Activated CD4-positive, alpha-beta T cell treated with anti-CD3 and anti-CD28 coated beads, Interleukin-10, Interleukin-2, amounts not matched to agents 100 ng/mL and 50 ng/mL, durations not matched to agents 16 hours and 8 hours (primary cell): ENCODE data around the gene ZCCHC7.
"Not testable (repeated sequence)": the region's sequence is repeated elsewhere in the genome, so short reads cannot be mapped to it uniquely, and the experiment has no call there.

Source experiments
- DNase-seq: peaks from one replicate; pipeline ENCODE4 v3.0.0-alpha.2; 2020

The ZCCHC7 gene

DNA sequence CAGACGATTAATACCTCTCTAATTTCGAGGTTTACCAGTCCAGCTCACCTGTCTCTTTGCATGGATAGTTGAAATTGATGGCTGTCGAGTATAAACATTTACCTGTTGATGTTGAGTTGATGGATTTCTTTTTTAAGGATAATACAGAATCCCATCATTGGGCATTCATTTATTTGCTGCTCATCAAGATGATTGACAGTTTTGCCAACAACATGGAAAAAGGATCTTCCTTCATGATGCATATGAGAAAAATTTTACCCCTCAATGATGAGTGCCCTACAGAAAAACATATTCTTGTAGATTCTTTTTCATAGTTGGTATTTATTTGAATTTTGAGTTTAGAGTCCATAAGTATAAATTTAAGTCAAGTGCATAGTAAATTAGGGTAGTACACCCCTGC, 59.2 kb downstream of the ZCCHC7 start:
- no peak for DNase-seq

DNA sequence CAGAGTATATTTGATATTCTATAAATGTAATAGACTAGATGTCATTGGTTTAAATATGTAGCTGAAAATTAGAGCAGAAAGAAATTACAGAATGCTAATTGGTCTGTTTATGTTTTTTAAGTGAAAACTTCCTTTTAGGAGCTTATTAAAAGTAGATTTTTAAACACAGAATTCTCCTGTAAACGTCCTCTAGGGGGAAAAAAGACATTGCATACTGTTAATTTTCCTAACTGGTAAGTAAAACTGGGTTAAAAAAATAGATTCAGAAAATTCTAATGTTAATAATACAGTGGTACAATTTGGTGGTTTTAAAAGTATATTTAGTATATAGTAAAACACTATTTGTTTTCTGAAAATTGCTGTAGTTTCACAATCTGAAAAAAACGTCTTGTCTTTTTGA, 59.8 kb downstream of the ZCCHC7 start:
- no peak for DNase-seq

DNA sequence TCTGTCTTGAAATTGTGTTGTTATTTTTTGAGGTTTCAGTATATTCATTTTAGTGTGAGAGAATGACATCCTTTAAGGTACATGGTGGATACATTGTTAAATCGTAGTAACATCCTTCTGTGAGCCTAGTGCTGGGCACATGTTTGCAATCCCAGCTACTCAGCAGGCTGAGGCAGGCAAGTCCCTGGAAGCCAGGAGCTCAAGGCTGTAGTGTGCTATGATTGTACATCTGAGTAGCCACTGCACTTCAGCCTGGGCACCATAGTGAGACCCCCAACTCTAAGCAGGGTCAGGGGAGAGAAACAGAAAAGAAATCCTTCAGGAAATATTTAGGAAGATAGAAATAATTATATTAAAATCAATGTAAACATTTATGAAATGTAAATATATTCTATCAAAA, 62.3 kb downstream of the ZCCHC7 start:
- DNase-seq: no peak

DNA sequence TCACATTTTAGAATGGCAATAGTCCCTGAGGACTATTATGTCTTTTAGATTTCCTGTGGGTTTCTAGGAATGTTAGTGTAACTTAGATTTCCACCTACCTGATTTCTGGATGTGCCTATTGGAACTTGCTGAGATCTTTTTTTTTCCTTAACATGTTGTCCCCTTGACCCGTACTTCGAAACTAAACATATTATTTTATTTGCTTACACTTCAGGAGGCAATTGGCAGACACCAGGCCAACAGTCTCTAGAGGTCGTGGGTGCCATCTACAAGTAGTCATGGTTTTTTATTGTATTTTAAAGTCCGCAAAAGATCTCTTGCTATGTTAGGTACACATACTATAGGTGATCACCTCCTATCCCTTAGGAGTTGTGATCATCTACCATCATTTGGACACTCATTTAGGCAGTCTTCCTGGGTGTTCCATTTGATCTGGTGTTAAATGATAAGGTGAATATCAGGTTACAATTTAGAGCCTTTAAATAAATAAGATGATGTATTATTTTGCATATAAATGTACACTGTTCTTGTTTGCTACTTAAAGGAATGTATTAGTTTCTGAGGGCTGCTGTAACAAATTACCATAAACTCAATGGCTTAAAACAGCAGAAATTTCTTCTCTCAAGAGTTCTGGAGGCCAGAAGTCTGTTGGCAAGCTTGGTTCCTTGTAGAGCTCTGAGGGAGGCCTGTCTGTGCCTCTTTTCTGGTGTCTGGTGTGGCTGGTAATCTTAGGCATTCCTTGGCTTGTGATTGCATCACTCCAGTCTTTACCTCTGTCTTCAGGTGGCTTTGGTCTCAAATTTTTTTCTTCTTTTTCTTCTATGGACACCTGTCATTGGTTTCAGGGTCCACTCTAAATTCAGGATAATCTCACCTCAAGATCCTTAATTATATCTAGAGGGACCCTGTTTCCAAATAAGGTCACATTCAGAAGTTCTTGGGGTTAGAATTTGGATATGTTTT, 64.8 kb downstream of the ZCCHC7 start:
- DNase-seq: no peak

DNA sequence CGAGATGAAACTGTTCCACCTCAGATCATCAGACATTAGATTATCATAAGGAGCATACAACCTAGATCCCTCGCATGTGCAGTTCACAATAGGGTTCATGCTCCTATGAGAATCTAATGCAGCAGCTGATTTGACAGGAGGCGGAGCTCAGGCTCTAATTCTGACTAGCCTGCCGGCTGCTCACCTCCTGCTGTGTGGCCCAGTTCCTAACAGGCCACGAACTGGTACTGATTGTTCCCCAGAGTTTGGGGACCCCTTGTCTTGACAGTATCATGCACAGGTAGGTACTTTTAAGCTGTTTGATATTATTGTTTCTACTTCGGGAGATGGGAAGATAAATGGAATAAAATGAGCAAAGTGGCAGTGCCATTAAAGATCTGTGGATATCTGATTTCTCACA, 66.9 kb downstream of the ZCCHC7 start:
- DNase-seq: peak; percentile 34

DNA sequence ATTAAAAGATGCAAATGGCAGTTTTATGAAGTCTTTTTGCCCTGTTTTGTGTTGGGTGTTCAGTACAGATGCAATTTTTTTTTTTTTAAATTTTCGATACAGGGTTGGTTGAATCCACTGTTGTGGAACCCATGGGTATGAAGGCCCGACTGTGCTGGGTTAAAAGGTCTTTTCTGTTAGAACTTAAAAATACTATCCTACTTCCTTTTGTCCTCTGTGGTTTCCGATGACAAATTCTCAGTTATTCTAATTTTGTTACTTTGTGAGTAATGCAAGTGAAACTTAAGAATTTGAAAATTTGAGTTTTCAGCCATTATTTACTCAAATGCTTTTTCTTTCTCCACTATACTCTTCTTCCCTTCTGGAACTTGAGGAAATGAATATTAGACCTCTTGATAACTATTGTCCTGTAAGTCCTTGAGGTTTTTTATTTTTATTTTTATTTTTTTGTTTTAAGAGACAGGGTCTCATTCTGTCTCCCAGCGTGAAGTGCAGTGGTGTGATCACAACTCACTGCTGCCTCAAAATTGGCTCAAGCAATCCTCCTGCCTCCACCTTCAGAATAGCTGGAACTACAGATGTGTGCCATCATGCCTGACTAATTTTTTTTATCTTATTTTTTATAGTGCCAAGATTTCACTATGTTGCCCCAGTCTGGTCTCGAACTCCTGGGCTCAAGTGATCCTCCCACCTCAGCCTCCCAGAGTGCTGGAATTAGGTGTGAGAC, 67.5 kb downstream of the ZCCHC7 start:
- peak; percentile 50 for DNase-seq

DNA sequence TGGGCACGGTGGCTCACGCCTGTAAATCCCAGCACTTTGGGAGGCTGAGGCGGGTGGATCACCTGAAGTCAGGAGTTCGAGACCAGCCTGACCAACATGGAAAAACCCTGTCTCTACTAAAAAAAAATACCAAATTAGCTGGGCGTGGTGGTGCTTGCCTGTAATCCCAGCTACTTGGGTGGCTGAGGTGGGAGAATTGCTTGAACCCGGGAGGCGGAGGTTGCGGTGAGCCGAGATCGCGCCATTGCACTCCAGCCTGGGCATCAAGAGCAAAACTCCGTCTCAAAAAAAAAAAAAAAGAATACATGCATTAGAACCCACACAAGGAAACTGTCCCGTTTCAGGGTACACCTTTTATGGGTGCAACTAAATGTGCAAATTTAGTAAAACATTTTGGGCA, 70.4 kb downstream of the ZCCHC7 start:
- DNase-seq: not testable (repeated sequence)

DNA sequence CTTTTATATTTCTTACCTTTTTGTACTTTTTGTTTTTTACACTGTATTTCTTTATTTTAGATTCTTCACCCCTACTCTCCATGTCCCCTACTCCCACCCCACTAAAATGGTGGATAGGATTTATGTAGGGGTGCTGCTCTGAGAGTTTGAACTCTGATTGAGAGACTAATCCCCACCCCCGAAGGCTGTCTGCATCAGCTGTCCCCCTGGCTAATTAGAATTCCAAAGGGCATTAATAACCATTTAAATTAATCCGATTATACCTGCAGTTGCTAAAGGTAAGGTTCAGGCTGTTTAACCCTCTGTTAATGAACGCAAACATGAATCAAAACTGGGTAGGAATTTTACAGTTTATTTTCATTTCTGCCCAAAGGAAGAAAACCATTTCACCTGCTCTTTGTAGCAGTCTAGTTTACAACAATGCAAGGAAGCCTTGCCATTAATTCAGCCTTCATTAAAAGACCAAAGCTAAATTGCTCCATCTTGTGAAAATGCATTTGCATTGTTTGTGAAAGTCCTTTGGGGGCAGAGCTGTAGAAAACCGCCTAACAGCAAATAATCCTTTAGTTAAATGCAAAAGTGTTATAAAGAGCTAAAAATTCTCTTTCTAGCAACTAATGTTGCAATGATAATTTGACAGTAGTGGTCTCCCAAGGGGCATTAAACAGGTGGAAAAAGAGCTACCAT, 71.2 kb downstream of the ZCCHC7 start:
- no peak for DNase-seq

DNA sequence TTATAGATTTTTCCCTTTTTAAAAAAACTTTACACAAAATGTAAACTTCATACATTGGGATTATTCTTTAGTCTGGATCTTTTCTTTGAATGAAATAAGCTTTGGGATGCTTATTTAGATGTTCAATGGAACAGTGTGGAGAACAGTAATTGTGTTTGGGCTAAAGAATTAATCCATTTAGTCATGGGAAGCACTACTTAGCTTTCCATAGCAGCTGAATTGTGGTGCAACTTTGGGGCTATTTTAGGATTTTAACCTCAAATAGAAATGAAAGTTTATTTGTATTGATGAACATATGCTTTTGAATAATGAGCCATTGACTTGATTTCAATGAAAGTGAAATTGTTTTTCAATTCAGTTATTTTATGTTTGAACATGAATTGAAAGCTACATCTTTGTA, 72.4 kb downstream of the ZCCHC7 start:
- DNase-seq: no peak

DNA sequence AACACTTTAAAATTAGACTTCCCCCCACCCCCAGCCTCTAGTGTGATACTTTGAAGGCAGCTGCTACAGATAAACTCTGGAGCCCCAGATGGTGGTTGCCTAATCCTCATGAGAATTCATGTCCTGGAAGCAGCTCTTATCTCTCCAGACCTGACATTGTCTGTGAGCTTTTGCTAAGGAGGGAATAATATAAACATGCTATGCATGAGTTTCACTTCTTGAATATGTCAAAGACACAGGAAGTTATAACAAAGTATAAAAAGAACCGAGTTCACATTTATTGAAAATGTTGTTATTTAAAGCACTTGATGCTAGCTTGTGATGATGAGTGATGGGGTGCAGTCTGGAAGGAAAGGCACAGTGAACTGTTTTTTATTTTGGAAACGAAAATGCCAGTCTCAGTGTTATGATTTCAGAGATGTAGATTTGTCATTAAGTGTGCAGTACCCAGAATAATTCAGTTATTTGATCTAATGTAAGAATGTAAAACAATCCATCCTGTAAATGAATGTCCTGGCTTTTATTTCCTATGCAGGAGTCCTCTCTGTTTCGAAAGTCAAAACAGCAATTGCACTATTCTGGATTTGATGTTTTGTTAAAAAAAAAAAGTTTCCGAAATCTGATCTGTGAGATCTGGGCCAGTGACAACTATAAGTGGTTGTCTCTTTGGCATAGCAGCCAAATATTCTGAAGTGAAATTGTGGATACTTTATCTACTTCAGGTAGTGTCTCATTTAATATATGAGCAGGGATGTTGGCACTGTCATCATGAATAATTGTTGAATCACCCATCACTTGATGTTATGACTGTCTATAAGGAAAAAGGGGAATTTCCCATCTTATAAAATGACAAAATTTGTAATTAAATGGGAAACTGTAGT, 77.0 kb downstream of the ZCCHC7 start:
- no peak for DNase-seq

DNA sequence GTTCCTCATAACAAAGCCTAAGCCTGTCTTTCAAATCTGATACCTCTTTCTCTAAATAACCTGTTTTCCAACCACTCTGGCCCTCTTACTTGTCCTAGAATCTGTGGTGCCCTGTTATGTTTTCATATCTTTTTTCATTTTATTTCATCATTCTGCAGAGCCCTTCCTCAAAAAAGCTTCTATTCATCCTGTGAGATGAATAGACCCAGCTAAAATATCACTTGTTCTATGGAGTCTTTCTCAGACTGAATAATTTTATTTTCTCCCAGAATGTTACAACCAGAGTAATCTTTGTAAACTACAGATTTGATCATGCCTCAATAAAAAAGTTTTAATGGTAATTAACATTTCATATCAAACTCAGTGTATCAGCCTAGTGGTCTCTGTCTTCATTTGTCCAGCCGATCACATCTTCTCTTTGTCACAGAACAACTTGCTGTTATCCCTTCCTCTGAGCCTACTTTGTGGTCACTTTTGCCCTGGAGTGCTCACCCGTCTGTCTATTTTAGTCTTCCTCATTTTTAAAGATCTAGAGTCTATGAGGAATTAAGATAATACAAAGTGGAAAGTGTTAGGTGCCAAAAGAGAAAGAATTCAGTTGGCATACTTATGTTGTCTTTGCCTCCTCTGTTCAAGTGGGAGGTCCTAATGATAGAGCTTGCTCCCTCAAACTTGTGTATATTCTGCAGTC, 77.8 kb downstream of the ZCCHC7 start:
- no peak for DNase-seq

DNA sequence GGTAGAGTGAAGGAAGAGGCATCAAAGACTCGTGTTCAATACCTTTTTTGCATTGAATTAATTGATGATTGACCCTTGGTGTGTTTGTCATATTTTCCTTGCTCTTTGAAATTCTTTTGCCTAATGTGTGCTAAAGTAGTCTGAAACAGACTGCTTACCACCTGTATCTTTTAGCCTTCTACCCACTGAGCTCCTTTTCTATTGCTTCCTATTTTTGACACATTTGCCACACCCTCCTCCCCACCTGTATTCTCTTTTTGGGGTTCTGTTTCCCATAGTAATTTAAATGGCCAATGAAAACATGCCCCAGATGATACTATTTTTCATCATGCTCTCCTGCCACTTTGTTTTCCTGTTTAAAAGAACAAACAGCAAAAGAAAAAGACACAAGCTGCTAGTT, 78.5 kb downstream of the ZCCHC7 start:
- DNase-seq: no peak

DNA sequence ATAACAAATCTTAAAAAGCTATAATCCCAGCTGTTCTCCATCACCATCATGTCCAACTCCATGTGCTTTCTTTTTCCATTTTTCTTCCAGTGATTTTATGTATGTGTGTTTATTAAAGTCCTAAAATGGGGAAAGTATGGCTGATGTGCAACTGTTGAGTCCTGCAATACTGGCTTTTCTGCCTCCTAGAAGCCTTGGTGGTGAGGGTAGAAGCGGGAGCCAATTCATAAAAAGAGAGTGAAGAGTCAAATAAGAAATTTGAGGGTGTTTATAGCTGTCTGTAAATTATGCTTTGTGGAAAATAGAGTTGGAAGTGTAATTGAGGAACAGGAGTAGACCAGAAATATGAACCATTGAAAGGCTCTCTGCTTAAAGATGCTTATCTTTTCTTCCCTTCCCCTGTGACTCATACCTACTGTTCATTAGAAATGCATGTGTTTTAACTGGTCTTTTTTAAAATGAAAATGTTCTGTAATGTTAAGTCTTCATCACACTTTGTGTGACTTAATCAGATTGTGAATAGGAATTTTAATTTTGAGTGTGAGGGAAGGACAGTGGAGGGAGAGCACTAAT, 80.1 kb downstream of the ZCCHC7 start:
- peak; percentile 37 for DNase-seq

DNA sequence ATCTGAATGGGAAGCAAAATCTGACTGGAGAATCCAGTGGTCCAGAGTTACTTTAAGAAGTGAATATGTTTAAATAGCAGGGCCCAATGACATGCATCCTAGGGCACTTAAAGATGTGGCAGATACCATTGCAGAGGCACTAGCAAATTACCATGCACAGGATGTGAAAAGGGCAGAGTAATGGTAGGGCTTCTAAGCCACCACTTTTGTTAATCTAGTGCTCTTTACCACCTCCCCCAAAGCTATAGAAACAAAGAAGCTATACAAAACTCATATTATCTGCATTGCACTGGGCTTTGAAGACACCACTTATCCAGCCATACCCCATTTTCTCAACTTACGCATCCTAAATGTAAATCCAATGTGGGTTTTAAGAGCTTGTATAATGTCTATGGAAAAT, 81.2 kb downstream of the ZCCHC7 start:
- no peak for DNase-seq

DNA sequence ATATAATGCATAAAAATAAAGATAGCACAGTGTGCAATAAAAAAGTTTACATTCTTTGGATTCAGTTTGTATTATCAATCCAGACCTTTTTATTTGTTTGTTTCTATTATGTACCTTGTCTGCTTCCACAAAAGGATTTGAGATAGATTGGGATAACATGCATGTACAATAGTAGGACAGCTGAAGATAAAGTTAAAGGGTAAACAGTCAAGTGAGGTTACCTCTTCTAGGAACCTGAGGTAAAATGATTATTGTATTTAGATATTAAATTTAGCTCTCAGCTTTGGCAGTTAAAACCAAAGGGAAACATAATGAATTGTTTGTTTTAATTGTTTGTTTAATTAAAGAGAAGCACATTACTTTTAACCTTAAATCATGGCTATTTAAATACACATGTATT, 81.7 kb downstream of the ZCCHC7 start:
- DNase-seq: no peak

DNA sequence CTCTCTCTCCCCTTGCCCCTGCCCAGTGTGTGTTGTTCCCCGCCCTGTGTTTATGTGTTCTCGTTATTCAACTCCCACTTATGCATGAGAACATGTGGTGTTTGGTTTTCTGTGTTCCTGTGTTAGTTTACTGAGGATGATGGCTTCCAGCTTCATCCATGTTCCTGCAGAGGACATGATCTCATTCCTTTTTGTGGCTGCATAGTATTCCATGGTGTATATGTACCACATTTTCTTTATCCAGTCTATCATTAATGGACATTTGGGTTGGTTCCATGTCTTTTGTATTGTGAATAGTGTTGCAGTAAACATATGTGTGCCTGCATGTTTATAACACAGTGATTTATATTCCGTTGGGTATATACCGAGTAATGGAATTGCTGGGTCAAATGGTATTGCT, 83.1 kb downstream of the ZCCHC7 start:
- DNase-seq: not testable (repeated sequence)

DNA sequence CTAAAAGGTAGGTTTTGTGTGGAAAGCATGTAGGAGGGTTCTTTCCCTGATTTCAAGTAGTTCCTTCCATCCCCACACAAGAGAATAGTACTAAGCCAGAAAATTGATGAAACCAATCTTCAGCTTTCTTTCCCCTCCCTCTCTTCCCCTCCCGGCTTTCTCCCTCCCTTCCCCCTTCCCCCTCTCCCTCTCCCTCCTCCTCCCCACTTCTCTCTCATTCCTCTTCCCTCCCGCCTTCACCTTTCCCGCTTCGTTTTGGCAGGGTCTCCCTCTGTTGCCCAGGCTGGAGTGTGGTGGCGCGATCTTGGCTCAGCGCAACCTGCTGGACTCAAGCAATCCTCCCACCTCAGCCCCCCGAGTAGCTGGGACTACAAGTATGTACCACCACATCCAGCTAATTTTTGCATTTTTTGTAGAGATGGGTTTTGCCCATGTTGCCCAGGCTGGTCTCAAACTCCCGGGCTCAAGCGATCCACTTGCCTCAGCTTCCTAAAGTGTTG, 85.8 kb downstream of the ZCCHC7 start:
- no peak for DNase-seq

DNA sequence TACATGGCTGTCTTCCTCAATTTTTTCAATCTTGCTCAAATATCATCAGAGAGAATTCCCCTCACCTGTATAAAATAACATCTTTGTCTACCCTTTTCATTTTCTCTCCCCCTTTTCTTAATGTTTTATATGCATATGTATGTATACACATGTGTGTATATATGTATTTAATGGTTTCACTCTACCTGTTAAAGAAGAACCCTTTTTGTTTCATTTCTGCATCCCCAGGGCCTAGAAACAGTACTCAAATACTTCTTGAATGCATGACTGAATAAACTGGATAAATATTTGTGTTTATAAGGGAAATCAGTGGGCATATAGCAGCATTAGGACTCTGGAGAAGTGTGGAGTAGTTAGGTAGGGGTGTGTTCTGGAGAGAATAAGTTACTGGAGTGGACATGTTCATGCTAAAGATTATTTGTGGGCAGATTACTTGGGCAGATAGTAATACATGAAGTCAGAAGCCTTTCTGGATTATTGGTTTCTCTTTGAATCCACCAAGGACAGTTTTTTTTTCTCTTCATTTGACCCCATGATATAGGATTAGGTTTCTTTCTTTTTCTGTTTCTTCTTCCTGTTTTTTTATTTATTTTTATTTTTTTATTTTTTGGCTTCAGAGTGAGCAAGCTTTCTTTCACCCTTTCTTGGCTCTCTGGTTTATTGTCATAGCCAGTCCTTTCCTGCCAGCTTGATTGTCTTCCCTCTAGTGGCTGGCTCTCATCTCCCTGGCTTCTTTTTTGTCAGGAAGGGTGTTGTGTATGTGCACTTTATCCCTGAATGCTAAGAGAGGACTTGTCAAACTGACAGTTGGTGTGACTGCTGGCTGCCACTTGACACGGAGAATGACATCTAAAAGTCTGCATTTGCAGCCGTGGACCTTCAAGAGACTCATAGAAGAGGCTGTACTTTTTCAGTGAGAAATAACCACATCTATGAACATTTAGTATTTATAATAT, 89.3 kb downstream of the ZCCHC7 start:
- DNase-seq: no peak

DNA sequence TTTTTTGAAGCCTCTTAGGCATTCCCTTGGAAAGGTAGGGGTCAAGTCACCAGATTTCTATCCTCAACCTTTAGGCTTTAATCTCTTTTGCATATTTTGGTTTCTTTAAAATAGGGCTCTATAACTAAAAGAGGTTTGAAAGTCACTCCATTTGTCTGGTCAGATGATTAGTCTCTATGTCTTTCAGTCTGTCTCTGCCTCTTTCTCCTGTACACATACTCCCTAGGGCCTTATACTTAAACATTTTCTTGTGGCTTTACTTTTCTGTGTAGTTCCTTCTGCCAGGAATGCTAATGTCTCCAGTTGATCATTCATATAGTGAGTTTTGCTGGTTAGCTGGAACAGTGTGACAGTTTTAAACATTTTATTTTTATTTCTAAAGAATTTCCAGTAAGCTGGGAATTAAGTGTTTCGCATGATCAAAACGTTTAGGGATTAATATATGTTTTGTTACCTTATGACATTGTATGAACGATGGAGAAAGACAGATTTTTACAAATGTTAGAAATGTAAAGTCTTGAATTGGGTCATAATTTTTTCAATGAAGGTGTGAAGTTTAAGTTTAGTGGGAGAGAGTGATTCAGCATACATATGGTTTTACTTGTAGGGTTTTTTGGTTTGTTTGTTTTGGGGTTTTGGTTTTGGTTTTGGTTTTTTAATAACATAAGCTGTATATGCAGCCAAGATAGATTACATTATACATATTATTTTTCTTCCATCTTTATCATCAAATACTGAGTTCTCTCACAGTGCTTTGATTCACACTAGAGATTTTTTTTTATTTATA, 90.6 kb downstream of the ZCCHC7 start:
- peak; percentile 47 for DNase-seq
